GM18526 (cell line): ENCODE measurements around the gene ATP2B3.

Experiments
- POLR2A ChIP-seq: IDR thresholded peaks from 3 replicates; pipeline ENCODE4 v1.6.1; 2011; ENCODE audit not compliant: insufficient read length; ENCODE audit errors: extremely low read depth

The ATP2B3 gene

DNA sequence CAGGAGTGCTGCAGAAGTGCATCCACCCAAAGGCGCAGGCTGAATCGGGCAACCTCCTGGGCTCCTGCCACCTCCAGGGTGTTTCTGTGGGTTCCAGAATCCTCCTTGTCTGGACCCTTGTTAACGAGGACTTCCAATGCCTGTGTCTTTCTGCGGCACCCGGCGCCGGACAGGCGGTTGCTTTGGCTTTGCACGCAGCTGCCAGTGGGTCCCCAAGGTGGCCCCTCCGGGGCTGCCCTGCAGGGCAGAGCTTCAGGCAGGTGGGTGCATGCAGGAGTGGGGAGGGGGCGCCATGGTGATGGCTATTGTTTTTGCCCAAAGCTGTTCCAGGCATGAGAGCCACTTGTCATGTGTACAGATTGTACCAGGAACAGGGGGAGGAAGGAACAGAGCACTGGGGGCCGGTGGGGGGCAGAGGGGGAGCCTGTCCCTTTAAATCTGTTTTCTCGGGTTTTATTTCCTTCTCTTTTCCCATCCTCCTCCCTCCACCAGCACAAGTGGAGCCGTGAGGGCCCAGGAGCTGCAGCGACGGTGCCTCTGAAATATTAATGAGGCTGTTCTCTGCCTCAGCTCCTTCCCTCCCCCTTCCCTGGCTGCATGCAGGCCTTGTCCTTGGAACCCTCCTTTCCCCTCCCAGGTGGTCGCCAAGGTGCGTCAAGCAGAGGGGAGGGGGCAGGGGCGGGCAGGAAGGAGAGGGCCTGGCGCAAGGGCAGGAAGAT lies 13.1 kb downstream of the ATP2B3 start:
- no peak for TF ChIP-seq POLR2A

DNA sequence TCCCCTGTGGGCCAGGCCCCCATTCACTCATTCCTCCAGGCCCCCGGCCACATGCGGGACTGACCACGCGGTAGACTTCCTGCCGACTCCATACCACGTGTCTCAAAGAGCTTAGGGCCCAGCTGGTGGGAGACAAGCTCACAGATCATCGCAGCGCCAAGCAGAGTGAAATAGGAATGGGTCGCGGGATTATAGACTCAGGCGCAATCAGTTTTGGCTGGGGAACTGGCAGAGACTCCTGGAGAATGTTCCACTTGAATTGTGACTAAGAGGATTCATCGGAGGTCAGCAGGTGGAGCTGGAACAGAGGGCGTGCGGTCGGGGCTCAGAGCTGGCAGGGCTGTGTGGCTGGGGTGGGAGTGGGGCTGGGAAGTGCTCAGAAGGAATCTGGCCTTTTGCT lies 15.6 kb downstream of the ATP2B3 start:
- TF ChIP-seq POLR2A, result no peak

DNA sequence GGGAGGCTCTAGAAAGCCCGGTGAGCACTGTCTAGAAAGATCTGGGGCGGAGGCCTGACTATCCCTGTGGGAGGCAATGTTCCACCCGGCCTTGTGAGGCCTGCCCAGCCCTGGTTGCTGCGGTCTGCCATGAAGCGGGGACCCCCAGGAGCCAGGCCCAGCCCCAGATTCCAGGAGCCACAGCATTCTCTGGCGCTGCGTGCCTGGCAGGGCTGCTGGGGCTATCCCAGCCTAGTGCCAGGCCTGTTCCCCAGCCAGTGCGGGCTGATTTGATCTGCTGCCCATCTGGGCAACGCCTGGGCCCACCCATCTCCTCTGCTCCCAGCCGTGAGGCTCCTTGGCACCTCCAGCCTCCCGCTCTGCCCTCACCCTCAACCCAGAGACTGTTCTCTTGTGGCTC lies 19.6 kb downstream of the ATP2B3 start:
- no peak for TF ChIP-seq POLR2A

DNA sequence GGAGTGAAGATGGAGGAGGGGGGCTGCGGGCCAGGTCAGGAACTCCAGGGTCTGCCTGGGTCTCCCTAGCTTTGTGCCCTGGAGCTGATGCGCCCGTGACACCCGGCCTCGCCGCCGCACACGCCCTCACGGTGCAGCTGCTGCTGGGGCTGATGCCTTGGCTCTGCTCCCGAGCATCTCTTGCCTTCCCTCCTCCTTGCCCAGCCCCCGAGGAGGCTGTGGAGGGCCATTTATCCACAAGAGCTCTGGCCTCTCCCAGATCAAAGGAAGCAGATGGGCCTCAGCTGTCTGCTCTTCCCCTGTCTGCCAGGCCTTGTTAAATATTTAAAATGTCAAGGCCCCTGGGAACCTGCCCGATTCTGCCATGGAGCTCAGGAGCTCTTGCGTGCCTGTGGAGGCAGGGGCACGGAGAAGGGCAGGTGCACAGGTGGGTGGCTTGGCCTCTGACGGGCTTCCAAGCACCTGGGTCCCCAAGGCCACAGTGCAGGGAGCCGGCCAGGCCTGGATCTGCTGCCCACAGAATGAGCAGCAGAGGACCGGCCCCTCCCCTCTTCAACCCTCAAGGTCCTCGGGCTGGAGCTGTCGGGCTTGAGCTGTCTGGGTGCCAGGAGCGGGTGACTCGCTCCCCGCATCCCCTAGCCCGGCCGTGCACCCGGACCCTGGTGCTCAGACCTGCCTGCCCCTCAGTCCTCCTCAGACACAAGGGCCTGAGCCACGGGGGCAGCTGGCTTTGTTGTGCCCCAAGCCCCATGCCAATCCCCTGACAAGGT lies 20.3 kb downstream of the ATP2B3 start:
- TF ChIP-seq POLR2A, result no peak

DNA sequence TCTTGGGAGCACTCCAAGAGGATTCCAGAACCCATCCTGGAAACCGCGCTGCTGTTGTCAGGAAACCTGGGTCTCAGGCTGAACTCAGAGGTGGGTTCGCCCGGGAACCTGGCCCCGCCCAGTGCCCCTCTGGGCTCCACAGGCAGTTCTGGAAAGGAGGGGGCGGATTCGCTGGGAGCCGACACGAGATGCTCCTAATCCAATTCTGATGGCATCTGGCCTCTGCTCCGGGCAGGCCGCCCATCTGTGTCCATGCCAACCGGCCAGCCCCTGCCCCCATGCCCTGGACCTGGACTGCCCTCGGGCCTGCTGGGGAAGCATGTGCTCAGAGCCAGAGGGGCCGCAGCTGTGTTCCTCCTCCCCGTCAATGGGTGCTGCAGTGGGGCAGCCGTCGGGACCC lies 21.0 kb downstream of the ATP2B3 start:
- no peak for TF ChIP-seq POLR2A

DNA sequence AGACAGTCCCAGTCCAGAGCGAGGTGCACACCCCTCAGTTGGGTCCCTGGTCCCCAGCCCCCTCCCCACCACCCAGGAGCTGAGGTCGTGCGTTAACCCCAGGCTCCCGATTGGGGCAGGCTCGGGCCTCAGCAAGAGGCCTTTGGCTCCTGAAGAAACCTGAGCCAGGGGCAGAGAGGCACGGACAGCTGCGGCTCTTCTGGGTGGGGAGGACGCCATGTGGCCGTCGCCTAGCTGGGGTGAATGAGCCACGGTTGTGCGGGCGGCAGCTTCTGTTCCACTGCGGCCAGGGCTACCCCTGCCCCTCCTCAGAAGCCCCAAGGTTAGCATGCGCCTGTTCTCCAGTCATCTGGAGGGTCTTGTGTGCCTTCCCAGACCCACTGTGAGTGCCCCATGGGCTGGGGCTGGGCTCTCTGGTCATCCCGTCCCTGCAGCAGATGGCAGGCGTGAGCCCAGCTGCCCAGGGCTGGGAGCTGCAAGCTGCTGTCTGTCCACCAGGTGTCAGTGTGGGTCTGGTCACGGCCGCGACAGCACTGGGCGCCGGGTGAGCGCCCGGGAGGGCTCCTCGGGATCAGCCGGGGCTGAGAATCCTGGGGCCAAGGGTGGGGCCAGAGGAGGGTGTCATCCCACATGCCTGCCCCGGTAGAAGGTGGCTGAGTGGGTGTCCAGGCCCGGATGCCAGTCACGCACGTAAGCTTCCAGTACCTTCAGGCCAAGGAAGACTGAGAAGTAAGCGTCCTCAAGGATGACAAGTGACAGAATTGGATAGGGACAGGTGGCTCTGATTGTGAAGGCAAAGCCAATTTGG lies 21.9 kb downstream of the ATP2B3 start:
- TF ChIP-seq POLR2A, result no peak

DNA sequence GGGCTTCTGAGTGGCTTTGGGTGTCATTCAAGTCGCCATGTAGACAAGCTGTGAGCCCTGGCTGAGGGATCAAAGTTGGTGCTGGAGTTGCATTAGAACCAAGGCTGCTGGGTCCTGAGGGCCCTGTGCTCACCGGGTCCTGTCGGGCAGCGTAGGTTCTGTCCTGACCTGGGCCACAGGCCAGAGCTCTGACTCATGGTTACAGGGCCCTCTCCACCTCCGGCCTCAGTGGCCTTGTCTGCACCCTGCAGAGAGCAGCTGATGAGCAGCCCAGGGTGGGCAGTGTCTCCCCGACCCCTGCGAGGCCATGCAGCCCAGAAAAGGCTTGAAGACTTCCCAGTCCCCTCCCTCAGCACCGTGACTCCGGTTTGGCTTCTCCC lies 22.5 kb downstream of the ATP2B3 start:
- no peak for TF ChIP-seq POLR2A

DNA sequence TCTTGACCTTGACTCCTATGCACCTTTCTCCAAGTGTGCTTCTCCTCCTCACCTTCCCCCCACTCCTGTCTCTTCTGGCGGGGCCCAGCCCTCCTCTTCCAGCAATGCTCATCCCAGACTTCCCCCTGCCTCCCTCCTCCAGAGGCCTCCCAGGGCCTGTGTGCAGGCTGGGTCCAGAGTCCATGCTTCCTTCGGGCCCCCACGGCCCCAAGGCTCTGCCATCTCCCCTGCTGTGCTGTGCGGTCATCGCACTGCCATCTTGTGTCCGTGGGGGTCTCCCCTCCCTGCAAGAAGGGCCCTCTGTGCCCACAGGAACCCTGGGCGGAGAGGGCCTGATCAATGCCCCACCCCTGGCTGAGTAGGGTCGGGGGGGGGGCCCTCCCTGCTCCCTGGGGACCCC lies 27.3 kb downstream of the ATP2B3 start:
- no peak for TF ChIP-seq POLR2A

DNA sequence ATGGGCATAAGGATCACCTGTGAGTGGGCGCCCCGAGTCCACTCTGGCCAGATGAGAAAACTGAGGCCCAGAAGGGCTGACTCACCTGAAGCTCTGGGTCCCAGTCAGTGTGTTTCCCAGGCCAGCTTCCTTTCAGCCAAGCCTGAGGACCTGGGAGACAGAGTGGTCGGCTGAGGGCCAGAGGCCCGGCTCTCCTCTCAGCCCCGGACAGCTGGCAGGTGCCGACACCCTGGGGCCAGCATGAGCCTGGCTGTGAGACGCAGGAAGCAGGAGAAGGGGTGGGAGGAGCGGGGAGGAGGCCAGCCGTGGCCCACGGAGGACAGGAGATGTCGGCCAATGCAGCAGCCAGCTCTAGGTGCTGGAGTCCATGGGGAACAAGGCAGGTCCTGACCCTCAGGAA lies 28.9 kb downstream of the ATP2B3 start:
- no peak for TF ChIP-seq POLR2A

DNA sequence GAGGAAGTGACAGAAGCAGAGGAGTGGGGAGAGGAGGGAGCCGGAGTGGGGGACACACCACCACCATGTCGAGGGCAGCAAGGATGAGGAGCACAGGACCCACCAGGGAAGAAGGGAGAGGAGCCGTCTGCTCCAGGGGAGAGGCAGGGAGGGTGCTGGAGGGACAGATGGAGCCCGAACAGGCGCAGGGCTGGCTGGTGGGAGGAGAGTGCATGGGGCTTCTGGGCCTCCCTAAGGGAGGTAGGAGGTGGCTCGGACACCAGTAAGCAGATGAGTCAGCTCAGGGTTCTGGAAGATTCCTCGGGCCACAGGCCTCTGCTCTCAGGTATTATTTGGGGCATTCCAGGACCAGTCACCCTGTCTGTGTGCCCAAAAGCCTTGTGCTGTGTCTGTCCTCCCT lies 29.8 kb downstream of the ATP2B3 start:
- TF ChIP-seq POLR2A, result no peak

DNA sequence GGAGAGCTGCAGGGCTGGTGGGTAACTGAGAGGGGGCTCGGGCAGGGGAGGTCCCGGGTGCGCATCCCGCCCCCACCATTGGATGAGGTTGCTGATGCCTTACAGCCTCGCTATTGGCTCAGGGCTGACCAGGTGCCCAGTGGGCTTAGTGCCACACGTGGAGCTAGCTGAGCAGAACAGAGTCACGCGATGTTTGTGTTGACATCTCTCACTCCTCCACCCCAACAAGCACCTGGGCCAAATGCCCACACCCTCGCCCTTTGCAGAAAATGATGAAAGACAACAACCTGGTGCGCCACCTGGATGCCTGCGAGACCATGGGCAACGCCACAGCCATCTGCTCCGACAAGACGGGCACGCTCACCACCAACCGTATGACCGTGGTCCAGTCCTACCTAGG lies 31.8 kb downstream of the ATP2B3 start:
- TF ChIP-seq POLR2A, result no peak

DNA sequence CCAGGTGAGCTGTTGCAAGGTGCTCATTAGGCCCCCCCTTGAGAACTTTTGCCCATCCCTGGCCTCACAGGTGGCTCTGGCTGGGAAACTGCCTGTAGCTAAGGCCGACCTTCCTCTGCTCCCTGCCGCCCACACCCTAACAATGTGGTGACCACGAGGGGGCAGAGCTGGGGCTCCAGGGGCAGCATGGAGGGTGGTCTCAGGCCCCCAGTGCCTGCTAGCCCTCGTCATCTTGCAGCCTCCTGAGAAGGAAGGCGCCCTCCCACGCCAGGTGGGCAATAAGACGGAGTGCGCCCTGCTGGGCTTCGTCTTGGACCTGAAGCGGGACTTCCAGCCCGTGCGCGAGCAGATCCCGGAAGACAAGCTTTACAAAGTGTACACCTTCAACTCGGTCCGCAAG lies 32.4 kb downstream of the ATP2B3 start:
- no peak for TF ChIP-seq POLR2A

DNA sequence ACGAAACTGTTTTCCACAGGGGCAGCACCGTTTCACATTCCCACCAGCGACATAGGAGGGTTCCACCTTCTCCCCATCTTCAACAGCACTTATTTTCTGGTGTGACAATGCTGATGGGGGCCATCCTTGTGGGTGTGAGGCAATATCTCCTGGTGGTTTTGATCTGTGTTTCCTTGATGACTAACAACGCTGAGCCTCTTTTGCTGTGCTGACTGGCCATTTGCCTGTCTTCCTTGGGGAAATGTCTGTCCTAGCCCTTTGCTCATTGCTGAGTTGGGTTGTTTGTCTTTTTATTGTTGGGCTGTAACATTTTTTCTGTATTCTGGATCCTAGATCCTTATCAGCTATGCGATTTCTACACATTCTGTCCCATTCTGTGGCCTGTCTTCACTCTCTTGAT lies 33.7 kb downstream of the ATP2B3 start:
- no peak for TF ChIP-seq POLR2A

DNA sequence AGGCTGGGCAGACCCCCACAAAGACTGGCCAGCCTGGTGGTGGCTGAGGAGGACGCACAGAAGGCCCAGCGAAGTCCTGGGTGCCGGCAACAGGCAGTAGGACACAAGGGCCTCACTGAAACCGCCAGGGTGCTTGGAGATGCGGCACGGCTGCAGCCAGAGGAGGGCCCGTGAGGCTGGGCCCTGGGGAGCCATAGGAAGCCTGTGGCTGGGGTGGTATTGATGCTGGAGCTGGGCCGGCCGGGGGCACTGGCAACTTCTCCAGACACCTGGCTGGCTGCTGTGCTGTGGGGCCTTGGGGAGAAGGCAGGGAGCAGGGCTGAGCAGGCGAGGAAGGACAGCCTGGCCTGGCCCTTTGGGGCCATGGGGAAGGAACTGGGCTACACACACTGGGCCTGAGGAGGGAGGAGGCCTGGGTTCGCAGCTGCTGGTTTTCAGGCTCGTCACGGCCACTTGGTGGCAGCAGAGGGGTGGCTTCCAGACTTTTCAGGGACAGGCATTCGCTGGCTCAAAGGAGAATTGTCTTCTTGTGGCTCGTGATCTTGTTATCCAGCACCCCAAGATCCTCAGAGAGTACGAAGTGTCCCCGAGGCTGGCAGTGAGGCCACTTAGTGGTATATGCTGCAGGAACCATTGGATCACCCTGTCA lies 37.2 kb downstream of the ATP2B3 start:
- TF ChIP-seq POLR2A, result no peak

DNA sequence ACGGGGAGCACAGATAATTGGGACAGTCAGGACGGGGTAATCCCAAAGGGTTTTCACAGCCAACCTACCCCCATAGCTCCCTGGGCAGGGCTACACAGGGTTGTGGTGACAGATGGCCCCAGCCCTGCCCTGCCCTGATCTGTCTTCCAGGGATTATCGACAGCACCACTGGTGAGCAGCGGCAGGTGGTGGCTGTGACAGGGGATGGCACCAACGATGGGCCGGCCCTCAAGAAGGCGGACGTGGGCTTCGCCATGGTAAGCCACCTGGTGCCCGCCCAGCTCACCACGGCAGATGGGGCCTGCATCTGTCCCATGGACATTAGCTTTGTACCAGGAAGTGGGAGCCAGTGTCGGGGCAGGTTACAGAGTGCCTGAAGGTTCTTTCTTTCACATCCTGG lies 39.3 kb downstream of the ATP2B3 start:
- no peak for TF ChIP-seq POLR2A
